Muscle of back (tissue), 11 donors: ENCODE measurements around the gene ALLC. TPM values are rescaled to one million over a fixed set of nuclear protein-coding genes. Genes with fewer than 3 reads are reported as not detected.

Experiments
- DNase-seq, 3 donors: peaks; one replicate each; pipeline versions ENCODE4 v3.0.0 to v3.0.0-alpha.2; 2013
- polyA plus RNA-seq, 10 donors: library from polyadenylated mRNA; unstranded; fragments of 120-200 nt; gene quantifications; one replicate each; pipeline ENCODE4 v1.2.1, GENCODE V29; 2013; ENCODE audit not compliant: insufficient read length in 10 of 10

The ALLC gene
- polyA plus RNA-seq, 10 donors = 0.11 to 0.20 (median 0.14) TPM; not detected in 7

DNA sequence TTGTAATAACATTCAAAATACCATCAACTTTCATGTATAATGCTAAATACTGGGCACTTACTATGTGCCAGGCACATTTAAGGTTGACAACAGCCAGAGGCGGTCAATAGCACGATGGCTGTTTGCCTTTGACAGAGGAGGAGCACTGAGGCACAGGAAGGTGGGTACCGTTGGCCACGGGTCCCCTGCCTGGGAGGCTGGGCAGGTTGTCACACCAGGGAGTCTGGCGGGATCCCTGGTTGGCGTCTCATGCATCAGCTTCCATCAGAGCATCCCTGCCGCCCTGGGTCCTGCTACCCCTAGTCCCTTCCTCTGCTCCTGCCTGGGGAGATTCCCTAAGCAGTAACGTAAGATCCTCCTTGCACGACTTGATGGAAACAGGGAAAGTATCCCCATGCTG lies 19.4 kb downstream of the ALLC start:
- no peak for DNase-seq

DNA sequence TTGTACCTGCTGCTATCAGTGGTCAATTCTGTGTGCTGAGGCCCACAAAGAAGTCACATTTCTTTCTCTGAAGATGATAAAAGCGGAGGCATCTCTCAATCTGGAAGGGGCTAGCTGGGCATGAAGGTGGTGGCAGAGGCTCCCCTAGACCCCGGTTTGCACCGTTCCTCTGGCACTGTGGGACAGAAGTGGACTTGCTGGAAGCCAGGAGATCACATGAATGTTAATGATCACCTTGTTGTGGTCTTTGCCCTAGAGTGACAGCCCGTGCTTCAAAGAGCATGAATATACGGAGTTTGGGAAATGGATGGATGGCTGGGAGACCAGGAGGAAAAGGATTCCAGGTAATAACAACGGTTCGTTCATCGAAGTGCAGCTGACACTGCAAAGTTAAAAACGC lies 20.2 kb downstream of the ALLC start:
- DNase-seq = no peak

DNA sequence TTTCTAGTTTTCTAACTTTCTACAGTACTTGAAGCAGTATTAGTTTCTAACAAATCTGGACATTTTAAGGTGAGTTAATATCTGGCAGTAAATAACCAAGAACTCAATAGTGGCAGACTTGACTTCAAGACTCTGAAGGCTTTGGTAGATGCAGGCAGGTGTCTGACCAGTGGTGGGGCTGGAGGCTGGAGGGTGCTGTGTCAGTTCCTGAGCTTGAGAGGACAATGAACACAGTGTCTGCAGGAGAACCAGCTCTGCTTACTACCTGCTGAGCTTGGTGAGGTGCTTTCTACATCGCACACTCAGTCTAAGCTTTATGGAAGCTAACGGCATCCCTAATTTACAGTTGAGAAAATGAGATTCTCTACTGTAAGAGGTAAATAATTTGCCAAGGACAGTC lies 21.2 kb downstream of the ALLC start:
- no peak for DNase-seq

DNA sequence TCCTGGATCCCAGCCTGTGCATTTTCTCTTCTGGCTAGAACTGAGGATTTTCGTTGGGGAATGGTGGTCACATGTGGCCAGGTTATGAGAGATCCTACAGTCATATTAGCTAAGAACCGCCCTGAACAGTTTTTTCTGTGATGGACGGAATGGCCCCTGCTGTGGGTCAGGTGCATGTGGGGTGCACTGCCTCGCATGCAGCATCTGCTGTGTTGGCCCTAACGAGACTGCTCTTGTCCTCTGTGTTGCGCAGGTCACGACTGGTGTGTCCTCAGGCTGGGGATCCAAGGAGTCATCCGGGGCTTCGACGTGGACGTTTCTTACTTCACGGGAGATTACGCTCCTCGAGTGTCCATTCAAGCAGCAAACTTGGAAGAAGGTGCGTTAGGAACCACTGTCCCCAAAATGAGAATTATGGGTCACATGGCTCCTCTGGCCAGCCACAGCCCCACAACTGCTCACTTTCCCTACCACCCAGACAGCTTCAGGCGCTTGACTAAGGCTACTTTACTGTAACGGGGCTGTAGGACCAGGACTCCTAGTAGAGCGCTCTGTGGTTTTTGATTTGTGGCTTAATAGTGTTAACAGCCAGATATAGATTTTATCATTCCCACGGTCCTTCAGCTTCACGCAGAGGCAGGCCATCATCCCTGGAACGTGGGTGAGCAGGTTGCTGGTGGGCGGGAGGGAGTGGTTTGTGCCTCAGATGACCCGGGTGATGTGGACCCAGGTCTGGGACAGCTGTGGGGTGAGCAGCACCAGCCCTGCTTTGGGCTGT lies 21.8 kb downstream of the ALLC start:
- DNase-seq = no peak

DNA sequence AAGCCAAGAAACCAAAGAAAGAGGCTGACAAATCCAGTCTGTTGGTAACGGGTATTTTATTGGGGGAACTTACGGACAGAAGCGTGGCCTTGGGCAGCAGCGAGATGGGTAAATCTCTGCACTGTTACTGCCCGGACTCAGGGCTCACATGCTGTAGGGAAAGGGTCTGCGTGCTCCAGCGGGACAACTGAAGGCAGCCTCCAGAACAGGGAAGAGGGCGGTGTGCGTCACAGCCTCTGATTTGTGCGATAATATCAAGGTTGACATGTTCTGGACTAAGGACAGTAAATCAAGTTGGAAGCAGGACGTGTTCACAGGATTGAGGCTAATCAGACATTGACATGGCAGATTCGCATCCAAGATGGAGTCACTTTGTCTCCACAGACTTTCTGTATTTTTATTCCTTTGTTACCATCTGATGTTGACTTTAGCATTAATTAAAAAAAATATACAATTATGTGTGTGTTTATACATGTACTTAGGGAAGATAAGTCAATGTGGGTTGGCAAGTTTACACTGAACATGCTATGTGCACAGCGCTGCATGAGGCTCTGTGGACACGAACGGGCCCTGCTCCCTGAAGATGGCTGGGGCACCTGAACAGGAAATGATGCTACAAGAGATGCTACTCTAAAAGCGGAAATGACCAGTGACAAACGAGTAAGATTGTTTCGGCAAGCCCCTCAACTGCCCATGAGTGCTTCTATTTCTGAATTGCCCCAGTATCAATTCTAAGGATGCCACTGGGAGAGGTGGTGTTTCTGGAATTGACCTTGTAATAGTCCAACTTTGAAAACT lies 22.7 kb downstream of the ALLC start:
- DNase-seq = no peak

DNA sequence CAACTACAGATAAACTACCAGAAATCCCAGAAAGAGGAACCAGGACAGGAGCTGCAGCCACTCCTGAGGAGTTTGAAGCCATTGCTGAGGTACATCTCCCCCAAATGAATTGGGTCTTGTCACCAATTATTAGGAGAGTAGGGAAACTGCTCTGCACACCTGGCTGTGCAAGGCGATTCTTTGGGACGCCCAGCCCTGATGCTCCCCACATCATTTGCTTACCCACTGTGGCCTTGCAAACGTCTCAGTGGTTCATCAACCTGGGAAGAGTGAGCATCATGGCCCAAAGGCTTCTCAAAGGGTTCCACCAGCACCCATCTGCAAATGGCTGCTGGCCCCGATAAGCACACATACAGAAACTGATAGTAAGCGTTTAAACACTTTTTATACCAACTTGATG lies 23.6 kb downstream of the ALLC start:
- DNase-seq = no peak

DNA sequence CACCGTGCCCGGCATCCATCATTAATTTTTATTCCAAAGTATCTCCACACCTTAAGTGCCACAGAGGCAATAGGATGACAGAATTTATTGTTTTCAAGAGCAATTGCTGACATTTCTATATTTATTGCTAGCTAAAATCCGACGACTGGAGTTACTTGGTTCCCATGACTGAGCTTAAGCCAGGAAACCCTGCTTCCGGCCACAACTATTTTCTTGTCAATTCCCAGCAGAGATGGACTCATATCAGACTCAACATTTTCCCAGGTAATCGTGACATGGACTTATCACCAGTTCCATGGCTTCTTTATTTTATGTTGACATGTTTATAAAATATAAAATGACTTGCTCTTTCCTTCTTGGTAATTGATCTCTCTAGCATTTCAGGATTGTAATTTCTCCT lies 24.8 kb downstream of the ALLC start:
- DNase-seq = no peak

DNA sequence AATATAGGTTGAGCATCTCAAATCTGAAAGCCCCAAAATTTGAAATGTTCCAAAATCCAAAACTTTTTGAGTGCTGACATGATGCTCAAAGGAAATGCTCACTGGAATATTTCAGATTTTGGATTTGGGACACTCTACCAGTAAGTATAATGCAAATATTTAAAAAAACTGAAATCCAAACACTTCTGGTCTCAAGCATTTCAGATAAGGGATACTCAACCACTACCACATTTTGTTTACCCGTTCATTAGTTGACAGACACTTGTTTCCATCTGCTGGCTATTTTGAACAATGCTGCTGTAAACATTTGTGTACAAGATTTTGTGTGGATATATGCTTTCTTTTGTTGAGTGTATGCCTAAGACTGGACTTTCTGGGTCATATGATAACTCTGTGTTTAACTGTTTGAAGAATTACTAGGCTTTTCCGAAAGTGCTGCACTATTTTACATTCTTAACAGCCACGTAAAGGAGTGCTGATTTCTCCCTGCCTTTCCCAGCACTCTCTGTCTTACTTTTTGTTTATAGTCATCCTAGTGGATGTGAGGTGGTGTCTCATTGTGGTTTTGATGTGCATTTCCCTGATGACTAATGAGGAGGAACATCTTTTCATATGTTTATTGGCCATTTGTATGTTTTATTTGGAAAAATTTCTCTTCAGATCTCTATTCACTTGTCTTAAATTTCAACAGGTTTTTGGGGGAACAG lies 25.9 kb downstream of the ALLC start:
- no peak for DNase-seq

DNA sequence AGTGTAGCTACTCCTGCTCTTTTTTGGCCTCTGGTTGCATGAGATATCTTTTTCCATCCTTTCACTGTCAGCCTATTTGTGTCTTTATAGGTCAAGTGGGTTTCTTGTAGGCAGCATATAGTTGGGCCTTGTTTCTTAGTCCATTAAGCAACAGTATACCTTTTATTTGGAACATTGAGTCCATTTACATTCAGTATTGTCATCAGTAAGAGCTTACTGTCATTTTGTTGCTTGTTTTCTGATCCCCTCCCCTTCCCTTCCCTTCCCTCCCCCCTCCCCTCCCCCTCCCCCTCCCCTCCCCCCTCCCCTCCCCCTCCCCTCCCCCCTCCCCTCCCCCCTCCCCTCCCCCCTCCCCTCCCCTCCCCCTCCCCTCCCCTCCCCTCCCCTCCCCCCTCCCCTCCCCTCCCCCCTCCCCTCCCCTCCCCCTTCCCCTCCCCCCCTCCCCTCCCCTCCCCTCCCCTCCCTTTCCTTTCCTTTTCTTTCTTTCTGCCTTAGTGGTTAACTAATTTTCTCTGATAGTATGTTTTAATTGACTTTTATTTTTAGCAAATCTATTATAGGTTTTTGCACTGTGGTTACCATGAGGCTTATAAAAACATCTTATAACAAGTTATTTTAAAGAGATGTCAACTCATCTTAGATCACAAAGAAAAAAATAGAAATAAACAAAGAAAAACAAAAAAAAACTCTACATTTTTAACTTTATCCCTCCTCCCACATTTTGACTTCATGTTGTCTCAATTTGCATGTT lies 32.2 kb downstream of the ALLC start:
- DNase-seq = no peak

DNA sequence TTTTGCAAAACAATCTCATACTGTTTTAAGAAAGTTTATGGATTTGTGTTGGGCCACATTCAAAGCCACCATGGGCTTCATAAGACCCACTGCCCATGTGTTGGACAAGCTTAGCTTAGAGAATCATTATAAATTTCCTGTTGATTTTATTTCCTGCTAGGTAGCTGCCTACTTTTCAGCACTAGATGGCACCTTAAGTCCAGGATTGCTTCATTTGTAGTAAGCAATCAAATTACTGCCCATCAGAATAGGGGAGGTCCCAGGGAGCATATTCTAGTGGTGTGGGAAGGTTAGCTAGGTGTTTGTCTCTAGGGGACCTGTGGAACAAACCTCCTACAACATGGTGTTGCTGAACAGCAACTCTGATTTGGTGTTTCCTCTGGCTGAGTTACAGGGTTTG lies 34.4 kb downstream of the ALLC start:
- DNase-seq = no peak

DNA sequence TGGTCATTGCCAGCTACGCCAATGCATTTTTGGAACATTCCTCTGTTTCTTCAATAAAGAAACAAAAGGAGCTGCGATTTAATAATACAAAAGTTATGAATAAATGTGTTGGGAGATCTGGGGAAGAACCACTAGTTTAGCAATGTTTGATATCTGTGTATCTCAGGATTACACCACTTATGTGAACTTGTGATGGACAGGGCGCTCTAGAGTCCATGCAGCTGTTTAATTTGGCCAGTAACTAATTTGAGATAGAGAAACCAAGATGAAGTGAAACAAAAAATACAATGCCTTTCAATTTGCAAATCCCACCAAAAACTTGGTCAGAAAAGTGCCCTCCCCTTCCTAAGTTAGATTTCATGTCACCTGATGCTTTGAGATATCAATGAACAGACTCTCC lies 38.5 kb downstream of the ALLC start:
- no peak for DNase-seq

DNA sequence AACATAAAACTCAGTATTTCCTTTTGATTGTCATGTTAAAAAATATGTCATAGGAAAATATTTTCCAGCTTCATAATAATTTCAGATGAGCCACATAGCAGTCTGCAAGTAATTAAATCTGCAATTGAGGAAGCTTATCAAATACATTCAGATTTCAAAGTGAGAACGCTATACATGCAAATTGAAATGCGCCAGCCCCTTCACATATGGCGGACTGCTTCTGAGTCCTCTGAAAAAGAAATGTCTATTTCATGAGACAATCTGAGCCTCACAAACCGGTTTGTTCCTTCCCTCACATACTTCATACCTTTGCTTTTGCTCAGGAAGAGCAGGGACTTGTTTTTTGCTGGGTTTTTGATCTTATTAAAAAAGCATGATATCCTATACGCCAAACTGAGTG lies 43.1 kb downstream of the ALLC start:
- DNase-seq = no peak

DNA sequence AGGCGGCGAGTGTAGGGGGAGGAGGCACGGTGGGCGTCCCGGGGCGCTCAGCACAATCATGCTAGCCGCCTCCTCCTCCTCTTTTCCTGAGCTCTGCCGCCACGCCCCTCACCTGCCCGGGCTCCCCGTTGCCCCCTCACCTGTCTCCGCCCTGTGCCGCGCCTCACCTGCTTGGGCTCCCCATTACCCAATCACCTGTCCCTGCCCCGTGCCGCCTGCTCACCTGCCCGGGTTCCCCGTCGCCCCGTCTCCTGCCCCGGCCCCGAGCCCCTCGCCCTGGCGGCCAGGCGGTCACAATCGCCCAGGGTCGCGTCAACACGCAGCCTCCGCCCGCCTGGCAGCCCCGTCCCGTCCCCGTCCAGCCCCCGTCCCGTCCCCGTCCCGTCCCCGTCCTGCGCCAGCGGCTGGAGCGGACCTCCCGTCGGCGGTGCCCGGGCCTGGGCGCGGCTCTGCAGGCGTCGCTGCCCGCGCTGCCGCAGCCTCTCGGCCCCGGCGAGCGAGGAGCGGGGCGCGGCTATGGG lies 45.3 kb downstream of the ALLC start, which contains the start of gene DCDC2C:
Gene DCDC2C (plus strand): TSS at position 340 of the 521 bp plus-strand sequence. CDS start 177 bp downstream, at position 517.
- no peak for DNase-seq

DNA sequence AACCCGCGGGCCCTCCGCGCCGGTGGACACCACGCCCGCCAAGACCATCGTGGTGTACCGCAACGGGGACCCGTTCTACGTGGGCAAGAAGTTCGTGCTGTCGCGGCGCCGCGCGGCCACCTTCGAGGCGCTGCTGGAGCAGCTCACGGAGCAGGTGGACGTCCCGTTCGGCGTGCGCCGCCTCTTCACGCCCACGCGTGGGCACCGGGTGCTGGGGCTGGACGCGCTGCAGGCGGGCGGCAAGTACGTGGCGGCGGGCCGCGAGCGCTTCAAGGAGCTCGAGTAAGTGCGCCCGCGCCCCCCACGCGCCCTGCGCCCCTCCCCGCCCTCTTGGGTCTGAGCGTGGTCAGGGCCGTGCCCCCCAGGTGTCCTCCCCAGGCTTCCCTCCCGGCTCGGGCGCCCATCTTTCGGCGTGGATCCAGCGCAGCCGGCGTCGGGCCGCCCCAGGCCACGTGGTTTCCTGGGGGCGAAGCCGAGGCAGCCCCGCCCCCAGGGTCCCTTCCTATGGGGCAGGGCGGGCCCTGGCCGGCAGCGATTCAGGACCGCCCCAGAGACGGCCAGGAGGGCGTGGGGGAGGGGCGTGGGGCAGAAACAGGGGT lies 45.9 kb downstream of the ALLC start:
- DNase-seq = no peak

DNA sequence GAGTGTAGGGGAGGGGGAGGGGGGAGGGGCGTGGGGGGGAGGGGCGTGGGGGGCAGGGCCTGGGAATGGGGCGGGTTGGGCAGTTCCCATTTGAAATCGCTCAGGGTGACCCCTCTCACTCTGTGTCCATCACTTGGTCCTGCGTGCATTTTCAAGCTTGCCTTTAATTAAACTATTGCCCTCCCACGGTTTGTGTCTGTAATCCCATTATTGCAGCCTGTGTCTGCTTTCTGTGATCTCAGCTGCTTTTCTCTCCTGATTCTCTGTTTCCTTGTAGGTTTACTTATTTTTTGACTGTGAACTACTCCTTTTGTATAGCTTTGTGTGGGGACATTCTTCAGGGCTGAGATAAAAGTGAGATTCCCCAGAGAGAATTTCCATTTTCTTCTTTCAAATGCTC lies 46.7 kb downstream of the ALLC start:
- no peak for DNase-seq

DNA sequence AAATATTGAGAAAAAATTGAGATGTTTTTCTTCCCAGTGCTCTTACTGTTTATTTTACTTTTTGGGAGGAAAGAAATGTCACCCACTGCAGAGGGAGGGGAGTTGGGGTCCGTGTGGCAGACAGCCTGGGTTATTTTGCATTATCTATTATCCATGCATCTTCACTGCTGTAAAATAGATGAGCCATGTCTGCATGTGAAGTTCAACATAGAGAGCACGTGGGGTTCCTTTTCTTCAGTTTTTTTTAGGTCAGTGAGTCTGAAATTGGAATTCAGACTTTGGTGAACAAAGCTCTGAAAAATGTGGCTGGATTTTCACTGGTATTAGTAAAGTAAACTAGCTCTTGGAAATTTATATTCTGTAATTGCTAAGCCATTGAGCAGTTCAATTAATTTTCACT lies 47.8 kb downstream of the ALLC start:
- DNase-seq = no peak

DNA sequence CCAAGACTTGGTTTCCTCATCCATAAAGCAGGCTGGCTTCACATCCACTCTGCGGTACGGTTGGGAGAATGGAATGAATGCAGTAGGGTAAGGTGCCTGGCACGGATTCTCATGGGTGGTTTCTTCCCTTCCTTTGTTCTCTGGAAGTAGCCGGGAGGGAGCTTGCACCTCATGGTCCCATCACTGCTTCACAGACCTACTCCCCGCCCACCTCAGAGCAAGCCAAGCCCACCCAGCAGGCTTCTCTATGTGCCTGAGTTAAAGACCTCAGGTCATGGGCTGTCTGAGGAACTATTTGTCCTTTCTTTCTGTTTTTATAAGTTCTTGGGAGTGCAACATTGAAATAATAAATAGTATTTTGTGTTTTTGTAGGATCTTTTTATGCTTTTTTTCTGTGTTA lies 48.9 kb downstream of the ALLC start:
- no peak for DNase-seq

DNA sequence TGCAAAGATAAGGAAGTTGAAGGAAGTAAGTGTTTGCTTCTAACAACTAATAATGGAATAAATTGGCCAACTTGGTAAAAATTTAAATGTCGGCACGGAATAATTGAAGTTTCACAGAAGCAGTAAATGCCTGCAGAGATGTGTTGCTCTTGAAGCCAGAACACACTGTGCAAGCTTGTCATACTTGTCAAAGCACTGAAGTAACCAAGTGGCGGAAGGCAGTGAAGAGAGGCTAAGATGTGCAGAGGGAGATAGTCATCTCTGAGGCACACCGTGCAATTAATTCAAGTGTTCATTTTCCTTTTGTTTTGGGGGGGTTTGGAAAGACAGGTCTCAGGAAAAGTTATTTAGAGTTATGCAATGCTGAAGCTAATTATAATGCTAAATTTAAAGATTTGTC lies 50.6 kb downstream of the ALLC start:
- DNase-seq = no peak

DNA sequence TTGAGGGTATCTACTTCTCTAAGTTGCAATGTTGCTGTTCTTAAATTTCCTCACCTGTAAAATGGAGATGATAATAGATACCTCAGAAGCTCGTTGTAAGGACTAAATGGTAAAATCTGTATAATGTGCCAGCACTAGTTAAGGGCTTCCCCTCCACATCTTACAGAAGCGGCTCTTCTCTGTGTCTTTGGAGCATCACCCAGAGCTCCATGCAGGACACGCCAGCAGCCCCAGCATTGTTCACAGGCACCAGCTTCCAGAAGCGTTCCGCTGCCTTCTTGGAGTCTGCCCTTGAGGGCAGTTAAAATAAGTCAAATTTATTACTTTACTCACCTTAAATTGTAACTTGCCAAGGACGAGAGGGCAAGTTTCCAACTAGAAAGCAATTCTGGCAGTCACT lies 51.2 kb downstream of the ALLC start:
- DNase-seq = no peak

DNA sequence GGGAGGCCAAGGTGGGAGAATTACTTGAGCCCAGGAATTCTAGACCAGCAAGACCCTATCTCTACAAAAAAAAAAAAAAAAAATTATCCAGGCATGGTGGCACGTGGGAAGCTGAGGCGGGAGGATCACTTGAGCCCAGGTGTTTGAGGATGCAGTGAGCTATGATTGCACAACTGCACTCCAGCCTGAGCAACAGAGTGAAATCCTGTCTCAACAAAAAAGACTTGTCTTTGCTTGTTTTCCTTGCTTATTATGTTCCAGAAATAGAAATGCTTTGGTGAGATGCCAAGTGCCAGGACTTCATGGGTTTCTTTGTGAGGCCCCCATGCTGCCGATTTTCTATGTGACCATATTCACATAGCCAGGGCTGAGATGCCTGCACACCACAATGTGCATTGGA lies 54.4 kb downstream of the ALLC start:
- DNase-seq = no peak

DNA sequence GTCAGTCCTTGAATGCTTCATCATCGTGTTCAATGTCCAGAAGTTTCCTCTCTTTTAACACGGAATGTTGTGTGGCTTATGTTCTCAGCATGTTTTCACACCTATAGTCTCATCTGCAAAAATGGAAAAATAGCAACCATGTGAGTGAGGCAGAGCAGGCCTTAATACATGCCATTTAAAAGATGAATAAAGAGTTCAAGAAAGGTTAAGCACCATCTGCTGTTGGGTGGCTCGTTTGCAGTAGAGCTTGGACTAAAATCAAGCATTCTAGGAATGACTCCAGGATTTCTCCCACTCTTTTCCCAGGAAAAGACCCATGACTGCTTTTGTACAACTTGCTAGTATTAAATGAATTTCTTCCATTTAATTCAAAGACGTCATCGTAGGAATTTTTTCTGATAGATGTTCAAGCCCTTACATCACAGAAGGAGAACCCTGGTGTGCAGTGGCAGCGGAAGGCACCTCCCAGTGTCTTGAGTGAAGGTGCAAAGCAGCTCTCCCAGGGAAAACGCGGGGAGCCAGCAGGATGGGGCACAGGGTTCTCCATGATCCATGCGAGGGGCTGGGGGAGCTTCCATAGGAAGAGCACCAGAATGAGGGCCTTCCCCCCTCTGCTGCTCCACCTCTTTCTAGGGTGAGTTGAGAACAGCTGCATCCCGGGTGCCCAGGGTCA lies 55.0 kb downstream of the ALLC start:
- DNase-seq = peak; percentile 34 to 75 (median 46)
